Testis (tissue), 2 donors: ENCODE results near the gene ARRB2.

ENCODE experiments used
- CTCF ChIP-seq, 3 experiments: fragments of 450-650 bp in 2 of 3; fragments of 200-600 bp in 1 of 3; sonication (generic) in 1 of 3; IDR thresholded peaks; one replicate each; pipeline ENCODE4 v1.5.1; 2016 to 2019; ENCODE audit warnings: antibody characterized with exemption in 3 of 3, mild to moderate bottlenecking in 2 of 3, moderate library complexity in 1 of 3
- POLR2A ChIP-seq: fragments of 450-650 bp; IDR thresholded peaks from one replicate; pipeline ENCODE4 v1.6.1; 2017; ENCODE audit warnings: antibody characterized with exemption, mild to moderate bottlenecking, moderate library complexity

- no peak for TF ChIP-seq CTCF (IDR thresholded peaks at IDR 0.05)
- TF ChIP-seq POLR2A: no peak
Measured at GRCh38 chr17:4722678-4723240, 12.3 kb downstream of the ARRB2 start.
